ENCODE results near the gene LRRC1. TPM values are rescaled to one million over a fixed set of nuclear protein-coding genes. Genes with fewer than 3 reads are reported as not detected.

The LRRC1 gene
- total RNA-seq, 1 donor: 18.6 TPM

DNA sequence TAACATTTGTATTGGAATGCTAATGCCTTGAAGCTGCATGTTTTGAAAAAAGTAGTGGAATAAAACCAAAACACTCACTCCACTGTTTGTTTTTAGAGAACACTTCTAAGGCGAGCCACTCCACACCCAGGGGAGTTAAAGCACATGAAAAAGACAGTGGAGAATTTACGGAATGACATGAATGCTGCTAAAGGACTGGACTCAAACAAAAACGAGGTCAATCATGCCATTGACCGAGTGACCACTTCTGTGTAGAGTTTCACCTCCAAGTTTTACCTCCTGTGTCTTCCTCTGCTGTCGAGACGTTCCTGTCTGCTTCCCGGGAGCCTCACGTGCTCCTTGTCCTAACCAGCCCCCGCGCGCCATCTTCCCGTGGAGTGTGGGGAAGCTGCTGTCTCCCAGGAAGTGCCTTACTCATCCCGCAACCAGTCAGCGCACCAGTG is 127.8 kb downstream of the LRRC1 start:
- TF ChIP-seq, protein P1, sequence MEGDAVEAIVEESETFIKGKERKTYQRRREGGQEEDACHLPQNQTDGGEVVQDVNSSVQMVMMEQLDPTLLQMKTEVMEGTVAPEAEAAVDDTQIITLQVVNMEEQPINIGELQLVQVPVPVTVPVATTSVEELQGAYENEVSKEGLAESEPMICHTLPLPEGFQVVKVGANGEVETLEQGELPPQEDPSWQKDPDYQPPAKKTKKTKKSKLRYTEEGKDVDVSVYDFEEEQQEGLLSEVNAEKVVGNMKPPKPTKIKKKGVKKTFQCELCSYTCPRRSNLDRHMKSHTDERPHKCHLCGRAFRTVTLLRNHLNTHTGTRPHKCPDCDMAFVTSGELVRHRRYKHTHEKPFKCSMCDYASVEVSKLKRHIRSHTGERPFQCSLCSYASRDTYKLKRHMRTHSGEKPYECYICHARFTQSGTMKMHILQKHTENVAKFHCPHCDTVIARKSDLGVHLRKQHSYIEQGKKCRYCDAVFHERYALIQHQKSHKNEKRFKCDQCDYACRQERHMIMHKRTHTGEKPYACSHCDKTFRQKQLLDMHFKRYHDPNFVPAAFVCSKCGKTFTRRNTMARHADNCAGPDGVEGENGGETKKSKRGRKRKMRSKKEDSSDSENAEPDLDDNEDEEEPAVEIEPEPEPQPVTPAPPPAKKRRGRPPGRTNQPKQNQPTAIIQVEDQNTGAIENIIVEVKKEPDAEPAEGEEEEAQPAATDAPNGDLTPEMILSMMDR (IDR thresholded peaks at IDR 0.05; ENCODE audit: insufficient read depth, low read depth, low read length): no peak
- H3K4me3 ChIP-seq (ENCODE audit: low read depth, low read length): no peak overlapping the region
- DNase-seq (ENCODE audit: low read depth): peak; percentile 33

DNA sequence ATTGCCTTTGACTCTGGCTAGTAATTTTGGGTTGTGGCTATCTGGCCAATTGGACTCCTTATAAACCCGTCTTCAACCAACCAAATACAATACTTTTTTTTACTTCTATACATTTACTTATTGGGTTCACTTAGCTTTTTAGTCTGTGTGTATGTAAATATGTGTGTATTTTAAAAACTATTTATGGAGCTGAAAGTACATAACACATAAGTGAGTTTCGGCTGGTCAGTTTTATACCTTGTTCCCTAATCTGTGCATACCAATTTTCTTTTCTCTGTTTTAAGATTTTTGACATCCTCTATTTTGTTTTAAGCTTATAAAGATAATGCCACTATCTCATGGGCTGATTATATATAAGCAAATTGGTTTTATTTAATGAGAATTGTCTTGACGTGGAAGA is 129.5 kb downstream of the LRRC1 start:
- TF ChIP-seq, protein P1 (IDR thresholded peaks at IDR 0.05; ENCODE audit: insufficient read depth, low read depth, low read length): no peak
- H3K4me3 ChIP-seq (ENCODE audit: low read depth, low read length): no peak overlapping the region
- no peak for DNase-seq (ENCODE audit: low read depth)

DNA sequence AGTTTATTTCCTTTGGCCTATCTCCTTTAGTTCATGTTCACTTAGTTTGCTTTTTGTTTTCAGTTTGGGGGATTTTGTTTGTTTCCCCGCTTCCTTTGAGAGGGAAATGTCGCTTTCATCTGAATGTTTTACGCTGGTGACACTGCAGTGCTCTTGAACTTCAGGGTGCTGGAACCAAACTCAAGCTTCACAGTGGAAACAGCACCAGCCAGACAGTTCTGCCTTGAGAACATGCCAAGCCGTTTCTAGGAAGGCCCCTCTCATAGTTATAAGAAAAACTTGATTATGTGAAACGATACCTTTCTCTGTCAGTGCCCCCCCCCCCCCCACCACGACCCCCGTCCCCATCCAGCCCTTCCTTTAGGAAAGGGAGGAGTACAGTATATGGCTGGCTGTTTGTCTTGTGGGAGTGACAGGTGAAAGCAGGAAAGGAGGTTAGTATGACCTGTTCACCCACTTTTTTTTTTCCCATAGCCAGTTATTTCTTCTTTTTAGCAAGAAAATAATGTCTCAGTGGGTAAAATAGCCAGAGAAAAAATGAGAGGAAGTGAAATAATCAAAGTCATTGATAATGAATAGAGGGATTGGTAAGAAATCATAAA is 130.1 kb downstream of the LRRC1 start:
- no peak for DNase-seq (ENCODE audit: low read depth)
- no peak overlapping the region for H3K4me3 ChIP-seq (ENCODE audit: low read depth, low read length)
- TF ChIP-seq, protein P1 (IDR thresholded peaks at IDR 0.05; ENCODE audit: insufficient read depth, low read depth, low read length): no peak

DNA sequence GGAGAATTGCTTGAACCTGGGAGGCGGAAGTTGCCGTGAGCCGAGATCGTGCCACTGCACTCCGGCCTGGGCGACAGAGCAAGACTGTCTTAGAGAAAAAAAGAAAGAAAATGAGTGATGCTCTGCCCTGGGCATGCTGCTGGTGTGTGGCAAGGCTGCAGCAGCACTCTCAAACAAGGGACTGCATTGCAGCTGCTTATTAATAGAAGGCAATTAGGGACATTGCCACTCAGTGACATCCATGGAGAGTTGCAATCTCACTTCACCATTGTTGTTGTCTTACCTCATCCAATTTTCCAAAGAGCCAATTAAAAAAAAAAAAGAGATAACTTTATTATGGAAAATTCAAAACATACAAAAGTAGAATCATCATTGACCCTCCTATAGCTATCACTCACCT is 131.1 kb downstream of the LRRC1 start:
- H3K4me3 ChIP-seq (ENCODE audit: low read depth, low read length): no peak overlapping the region
- no peak for DNase-seq (ENCODE audit: low read depth)
- TF ChIP-seq, protein P1 (IDR thresholded peaks at IDR 0.05; ENCODE audit: insufficient read depth, low read depth, low read length): no peak

DNA sequence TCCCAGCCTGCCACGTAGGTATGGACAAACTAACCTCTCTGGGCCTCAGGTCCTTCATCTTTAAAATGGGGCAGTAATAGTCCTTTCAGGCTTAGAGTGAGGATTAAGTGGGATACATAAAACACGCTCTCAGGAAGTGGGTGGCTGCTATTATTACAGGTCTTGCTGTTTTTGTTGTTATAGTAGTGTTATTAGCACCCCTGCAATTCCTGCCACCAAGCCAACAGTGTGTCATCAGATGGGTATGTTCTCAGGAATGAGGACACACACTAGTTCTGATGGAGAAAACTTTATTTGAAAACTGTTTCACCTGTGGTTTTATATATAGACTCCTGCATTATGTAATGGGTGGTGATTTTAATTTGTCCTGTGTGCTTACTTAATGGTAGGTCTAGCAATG is 131.7 kb downstream of the LRRC1 start:
- TF ChIP-seq, protein P1 (IDR thresholded peaks at IDR 0.05; ENCODE audit: insufficient read depth, low read depth, low read length): no peak
- DNase-seq (ENCODE audit: low read depth): peak; percentile 5
- H3K4me3 ChIP-seq (ENCODE audit: low read depth, low read length): no peak overlapping the region

DNA sequence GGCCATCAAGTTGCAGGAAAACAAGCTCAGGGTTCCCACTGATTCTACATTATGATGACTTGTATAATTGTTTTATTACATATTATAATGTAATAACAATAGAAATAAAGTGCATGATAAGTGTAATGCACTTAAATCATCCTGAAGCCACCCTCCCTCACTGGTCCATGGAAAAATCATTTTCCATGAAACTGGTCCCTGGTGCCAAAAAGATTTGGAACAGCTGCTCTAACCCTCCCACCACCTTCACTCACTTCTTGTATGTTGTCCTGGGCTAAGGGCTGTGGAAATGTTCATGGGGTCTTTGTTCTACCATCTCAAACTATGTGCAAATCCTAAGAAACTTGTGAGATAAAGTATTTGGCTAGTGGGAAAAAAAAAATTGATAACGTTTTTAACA is 133.8 kb downstream of the LRRC1 start:
- TF ChIP-seq, protein P1 (IDR thresholded peaks at IDR 0.05; ENCODE audit: insufficient read depth, low read depth, low read length): no peak
- H3K4me3 ChIP-seq (ENCODE audit: low read depth, low read length): no peak overlapping the region
- DNase-seq (ENCODE audit: low read depth): no peak
